Stimulated activated CD8-positive, alpha-beta memory T cell treated with anti-CD3 and anti-CD28 coated beads, Interleukin-15, amount 100 ng/mL, for 4 hours (primary cell): ENCODE data around the gene C5orf47.

Experiments
- DNase-seq, 2 donors: peaks; one replicate each; pipeline ENCODE4 v3.0.0-alpha.2; 2020; ENCODE audit warnings: low read depth in 2 of 2

Gene C5orf47

GRCh38 chr5:174044466-174045254 is 55.7 kb downstream of the C5orf47 start:
- no peak for DNase-seq

- no peak for DNase-seq
Measured at GRCh38 chr5:174045470-174046025, 56.6 kb downstream of the C5orf47 start, which contains the start of gene NSG2. TSS of gene NSG2 (plus strand) at chr5:174045706. CDS start at chr5:174046756, 1,050 bp downstream.

- no peak for DNase-seq
Measured at GRCh38 chr5:174046558-174046957, 57.6 kb downstream of the C5orf47 start.

- DNase-seq: no peak
Measured at GRCh38 chr5:174047472-174048099, 58.6 kb downstream of the C5orf47 start.

GRCh38 chr5:174052636-174053035 is 63.7 kb downstream of the C5orf47 start:
- DNase-seq: no peak

GRCh38 chr5:174053905-174054304 is 64.9 kb downstream of the C5orf47 start:
- no peak for DNase-seq
